DMS153 treated with DMSO at 0.1 percent for 48 hours (cell line): Measurements from ENCODE around the gene DHH.
"Not testable (repeated sequence)": the region's sequence is repeated elsewhere in the genome, so short reads cannot be mapped to it uniquely, and the experiment has no call there.

ENCODE experiments used
- DNase-seq: peaks from one replicate; lab custom pipeline; 2025; ENCODE audit not compliant: unreplicated experiment; lab: John Stamatoyannopoulos, UW

Gene DHH

DNA sequence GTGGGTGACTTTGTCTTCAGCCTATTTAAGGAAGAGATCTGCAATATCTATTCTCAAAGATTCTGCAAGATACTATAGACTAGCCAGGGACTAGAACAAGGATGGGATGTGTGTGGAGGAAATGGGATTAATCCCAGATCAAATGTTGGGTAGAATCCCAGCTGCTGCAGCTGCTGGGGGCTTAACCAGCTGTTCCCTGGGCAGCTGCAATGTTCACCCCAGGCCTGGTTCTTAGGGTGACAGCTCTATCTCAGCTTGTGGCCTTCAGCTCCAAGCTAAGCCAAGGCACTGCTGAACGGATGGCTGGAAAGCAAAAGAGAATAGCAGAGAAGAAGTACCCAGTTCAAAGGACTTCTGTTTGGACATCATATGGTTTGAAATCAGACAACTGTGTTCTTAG lies 14.8 kb downstream of the DHH start:
- no peak for DNase-seq

DNA sequence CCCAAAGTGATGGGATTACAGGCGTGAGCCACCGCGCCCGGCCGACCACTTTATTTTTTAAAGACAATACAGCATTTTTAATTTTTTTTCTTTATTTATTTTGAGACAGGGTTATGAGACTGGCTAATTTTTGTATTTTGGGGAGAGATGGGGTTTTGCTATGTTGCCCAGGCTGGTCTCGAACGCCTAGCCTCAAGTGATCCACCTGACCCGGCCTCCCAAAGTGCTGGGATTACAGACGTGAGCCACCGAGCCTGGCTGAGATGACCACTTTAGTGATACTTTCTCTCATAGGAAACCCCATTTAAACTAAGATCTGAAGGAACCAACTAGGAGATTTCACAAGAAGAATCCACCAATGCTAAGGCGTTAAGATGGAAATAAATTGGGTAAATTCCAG lies 23.6 kb downstream of the DHH start:
- DNase-seq = no peak

DNA sequence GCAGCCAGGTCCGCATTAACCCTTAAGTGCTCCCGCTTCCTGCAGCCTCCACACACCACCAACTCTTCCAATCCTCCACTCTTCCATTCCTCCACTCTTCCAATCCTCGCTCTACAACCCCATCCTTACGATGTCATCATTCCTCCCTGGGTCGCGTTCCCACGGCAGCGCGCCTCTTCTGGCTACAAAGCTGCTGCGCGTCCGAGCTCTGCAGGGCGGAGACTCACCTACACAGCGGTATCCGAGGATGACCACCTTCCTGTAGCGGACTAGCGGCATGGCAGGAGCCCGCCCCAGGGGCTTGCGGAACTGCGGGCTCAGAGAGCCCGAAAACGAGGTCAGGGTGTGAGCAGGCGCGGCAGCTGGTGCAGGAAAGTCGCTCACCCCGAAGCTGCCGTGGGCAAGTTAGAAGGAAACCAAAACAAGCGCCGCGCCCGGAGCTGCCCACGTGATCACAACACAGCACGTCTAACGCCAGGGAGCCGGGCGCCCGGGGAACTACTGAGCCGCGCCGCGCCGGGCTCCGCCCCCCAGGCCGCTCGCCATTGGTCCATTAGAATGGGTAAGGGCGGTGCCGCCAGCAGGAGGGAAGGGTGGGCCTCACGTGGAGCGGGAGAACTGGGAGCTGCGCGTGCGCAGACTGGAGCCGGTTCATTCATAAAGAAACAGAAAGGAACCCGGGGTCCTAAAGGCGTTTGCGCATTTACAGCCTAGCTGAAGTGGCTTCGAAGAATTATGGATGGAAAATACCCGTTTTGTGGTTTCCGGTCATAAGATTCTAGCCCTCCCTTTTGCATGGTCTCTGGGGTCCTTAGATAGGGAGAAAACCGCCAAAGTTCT lies 24.9 kb downstream of the DHH start, which contains the start of gene RHEBL1:
Gene RHEBL1 (minus strand): TSS at position 473 of the 840 bp plus-strand sequence. CDS start 194 bp downstream, at position 279.
- DNase-seq = peak; percentile 96

DNA sequence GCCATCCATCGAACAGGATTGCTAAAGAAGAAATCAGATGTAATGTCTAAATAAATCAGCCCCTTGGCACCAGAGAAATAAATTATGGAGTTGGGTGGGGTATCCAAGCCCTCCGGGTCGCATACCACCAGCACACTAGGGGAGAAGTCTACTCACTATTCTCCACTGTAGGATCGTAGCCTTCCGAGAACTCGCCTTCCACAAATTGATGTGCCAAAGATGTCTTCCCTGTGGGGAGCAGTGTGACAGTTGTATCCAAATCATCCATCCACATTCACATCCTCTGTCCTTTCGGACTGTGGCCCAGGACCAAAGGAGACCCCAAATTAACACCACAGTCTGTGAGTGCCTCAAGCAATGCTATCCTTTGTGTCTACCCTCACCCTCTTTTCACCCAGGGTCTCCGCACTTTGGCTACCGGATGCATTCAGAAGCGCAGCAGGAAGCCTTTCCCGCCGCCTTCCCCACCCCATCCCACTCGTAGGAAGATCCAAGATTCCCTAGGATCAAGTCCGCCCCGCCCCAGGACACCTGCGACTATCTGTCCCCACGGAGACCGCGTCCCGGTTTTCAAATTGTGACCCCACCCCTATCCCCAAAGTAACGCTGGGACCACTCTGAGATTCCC lies 25.6 kb downstream of the DHH start:
- DNase-seq = no peak

- DNase-seq = no peak
Observed at GRCh38 chr12:49066120-49066519, 28.5 kb downstream of the DHH start.

- DNase-seq = no peak
Observed at GRCh38 chr12:49064767-49065152, 29.8 kb downstream of the DHH start.

- DNase-seq = not testable (repeated sequence)
Observed at GRCh38 chr12:49061916-49062315, 32.7 kb downstream of the DHH start.

DNA sequence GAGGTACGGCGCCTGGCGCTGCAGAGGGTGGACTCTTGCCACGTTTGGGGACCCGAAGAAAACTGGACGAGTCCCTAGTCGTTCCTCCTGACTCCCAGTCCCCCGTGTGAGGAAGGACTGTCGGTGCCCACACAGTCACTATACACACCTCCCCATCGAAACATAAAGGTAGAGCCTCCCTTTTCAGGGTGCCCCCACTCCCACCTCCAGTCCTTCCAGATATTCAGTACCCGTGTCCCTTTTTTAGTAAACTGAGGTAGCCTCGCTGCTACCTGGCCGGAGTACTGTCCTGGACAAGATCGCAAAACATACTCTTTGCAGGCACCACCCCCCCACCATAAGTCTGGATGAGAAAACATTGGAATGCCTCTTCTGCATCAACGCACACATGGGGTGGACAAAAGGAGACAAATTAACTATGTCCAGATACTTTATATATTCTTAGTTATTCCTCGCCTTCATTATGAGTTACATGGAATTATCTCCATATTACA lies 33.4 kb downstream of the DHH start:
- DNase-seq = no peak

DNA sequence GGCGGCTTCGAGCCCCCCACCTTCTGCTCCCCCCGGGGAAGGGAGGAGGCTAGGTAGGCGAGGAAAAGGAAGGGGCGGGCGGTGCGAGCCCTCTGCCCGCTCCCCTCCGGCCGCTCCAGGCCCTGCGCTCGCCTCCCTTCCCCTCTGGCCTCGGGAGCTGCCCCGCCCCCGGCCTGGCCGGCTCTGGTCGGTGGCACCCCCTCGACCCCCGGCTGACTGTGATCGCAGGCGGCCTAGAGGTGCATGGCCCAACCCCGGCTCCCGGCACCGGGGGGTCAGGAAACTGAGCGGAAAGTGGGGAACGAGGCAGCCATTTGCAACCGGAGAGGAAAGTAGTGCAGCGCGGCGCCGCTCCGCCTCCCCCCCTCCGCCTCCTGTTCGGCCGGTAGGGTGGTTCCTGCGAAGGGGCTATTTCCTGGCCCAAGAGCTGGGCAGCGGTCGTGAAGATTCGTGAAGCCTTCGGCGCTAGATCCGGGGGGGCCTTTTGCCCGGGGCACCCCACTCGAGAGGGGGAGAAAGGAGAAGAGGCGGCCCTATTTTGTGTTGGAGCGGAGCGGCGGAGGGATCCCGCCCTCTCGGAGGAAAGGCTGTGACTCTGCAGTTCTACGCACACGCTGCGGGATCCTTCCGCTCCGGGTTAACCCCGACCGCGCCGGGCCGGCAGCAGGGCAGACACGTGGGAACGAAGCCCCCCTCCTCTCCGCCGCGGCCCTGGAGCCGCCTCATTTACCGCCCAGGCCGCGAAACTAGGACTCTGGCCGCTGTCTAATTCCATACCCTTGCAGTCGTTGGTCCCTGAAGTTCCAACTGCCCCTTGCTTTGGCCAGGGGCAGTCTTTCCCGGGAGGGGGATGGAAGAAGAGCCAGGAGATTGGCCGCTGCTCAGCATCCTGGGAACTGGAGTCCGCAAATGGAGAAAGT lies 34.1 kb downstream of the DHH start, which contains the start of gene KMT2D:
Gene KMT2D (minus strand): TSS at position 558 of the 920 bp plus-strand sequence. CDS start 5,470 bp downstream, outside the sequence.
- DNase-seq = peak; percentile 89

- DNase-seq = no peak
Observed at GRCh38 chr12:49059299-49060171, 35.1 kb downstream of the DHH start.

- no peak for DNase-seq
Observed at GRCh38 chr12:49059045-49059298, 35.6 kb downstream of the DHH start.

GRCh38 chr12:49058366-49059044 lies 36.1 kb downstream of the DHH start:
- no peak for DNase-seq

GRCh38 chr12:49057888-49058287 lies 36.7 kb downstream of the DHH start:
- DNase-seq = no peak

DNA sequence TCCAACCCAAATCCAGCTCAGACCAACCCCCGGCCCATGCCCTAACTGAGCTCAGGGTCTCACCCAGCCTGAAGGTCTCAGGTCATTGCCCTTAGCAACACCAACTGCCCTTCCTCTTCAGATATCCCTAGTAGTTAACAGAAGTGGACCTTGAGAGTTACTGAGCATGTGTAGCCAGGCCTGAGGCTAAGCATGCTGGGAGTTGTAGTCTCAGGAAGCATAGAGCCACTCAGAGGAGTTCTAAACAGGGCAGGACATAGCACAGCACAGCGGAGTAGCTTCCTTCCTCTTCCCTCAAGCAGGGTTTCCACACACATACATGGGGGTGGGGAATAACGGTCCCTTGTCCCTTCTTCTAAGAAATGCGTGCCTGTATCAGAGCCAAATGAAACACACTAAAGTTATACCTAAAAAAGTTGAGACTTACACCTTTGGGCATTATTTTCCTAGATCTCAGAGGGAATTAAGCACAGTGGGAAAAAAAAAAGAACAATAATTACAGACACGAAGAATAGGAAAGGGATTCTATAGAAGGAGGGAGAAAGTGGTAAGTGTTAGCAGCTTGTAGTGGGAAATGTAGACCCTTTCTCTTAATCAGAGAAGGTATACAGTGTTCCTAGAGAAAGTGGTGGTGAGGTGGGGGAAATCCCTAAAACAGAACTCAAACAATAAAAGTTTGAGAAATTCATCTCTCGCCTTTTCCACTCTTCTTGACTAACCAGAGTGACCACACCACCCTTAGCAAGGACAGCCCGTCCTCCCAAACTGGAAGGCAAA lies 38.4 kb downstream of the DHH start:
- DNase-seq = no peak

- DNase-seq = no peak
Observed at GRCh38 chr12:49055092-49055491, 39.5 kb downstream of the DHH start.

DNA sequence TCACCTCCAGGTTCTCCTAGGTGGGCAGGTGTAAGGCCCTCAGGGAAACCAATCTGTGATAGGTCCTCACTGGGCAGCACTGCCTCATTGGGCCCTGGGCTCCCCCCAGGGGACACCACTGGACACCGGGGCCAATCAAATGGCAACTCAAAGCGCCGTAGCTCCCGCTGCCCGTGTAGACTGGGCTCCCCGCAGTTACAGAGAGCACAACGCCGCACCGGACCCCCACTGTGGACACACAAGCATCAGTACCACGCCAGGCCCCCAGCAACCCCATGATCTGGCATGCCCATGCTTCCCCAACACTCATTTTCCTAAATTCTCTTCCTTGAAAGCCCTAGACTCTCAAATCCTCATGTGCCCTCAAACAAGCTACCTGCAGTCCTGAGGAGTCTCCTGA lies 40.1 kb downstream of the DHH start:
- no peak for DNase-seq

GRCh38 chr12:49054096-49054495 lies 40.5 kb downstream of the DHH start:
- DNase-seq = no peak

DNA sequence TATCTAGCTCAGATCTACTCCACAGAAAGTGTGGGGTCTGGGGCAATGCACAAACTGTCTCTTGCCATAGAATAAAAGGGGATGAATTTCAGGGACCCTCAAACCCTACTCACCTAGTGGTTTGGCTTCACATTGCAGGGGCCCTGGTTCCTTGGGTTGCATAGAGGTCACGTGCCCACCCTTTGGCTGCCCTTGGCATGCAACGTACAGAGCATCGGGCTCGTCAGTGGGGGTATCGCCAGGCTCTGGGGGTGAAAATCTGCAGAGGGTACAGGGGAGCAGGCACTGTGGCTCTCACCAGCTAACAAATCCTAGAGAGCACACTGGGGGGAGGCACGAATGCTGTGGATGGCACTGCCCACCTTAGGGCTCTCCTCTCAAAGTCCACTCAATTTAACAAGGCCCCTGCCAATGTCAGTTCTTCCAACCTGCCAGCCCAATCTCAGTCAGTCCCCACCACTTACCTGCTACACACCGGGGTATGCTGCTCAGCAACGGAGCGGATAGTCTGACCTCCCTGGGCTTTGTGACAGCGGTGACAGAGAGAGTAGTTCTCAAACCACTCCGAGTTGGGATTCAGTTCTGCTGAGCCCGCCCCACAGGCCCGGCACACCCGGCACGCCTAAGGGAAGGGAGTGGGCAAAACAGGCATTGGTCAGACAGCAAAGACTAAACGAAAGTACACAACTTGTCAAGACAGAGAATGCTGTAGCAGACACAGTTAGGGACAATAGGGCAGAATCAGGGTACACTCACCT lies 42.0 kb downstream of the DHH start:
- no peak for DNase-seq
